NOMO-1 (cell line): ENCODE data around the gene DPM3.

Source experiments
- DNase-seq, 2 experiments: peaks; one replicate each; lab custom pipeline; 2025; ENCODE audit not compliant: unreplicated experiment in 2 of 2; lab: John Stamatoyannopoulos, UW

DPM3 gene

DNA sequence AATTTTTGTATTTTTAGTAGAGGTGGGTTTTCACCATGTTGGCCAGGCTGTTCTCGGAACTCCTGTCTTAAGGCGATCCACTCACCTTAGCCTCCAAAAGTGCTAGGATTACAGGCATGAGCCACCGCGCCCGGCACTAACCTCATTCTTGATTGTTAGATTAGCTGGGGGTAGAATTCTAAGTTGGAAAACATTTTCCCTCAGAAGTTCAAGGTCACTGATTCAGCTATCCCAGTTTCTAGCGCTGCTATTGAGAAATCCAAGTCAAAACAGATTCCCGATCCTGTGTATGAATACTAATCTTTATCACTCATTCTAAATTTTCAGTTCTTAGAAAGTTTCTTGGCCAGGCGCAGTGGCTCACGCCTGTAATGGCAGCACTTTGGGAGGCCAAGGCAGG lies 37.0 kb downstream of the DPM3 start:
- no peak for DNase-seq

GRCh38 chr1:155099331-155099730 lies 41.0 kb downstream of the DPM3 start:
- no peak for DNase-seq

DNA sequence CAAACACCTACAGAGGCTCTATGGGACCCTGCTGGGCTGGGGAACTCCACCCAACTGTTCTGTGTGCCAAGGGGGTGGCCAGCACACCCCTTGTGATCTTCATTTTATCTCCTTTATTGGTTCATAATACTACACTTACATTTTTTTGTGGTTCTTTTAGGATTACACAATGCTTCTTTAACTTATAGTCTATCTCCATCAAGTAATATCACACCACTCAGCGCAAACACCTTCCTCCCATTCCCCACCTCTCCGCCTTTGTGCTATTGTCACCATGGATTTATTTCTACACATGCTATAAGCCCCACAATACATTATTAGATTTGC lies 45.7 kb downstream of the DPM3 start:
- DNase-seq = no peak

- DNase-seq = peak; percentile 27 to 55
These were observed 46.3 kb downstream of the DPM3 start for GRCh38 chr1:155093911-155094621.

DNA sequence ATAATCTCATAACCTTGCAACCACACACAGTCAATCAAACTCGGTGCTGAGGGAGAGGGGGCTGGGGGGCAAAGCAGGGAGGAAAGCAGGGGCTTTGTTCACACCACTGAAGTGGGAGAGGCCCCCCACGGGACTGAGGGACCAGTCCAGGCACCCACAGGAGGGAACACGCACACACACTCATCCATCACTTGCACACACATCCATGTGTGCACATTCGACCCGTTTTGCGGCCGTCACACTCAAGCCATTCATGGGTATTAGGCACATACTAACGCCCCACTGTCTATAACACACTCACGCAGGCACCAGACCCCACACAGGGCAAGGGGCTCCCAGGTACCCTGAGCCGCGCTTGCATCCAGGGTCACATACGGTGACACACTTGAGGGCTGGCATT lies 47.7 kb downstream of the DPM3 start:
- DNase-seq = no peak

- no peak for DNase-seq
These were observed 48.2 kb downstream of the DPM3 start for GRCh38 chr1:155092131-155092530.

DNA sequence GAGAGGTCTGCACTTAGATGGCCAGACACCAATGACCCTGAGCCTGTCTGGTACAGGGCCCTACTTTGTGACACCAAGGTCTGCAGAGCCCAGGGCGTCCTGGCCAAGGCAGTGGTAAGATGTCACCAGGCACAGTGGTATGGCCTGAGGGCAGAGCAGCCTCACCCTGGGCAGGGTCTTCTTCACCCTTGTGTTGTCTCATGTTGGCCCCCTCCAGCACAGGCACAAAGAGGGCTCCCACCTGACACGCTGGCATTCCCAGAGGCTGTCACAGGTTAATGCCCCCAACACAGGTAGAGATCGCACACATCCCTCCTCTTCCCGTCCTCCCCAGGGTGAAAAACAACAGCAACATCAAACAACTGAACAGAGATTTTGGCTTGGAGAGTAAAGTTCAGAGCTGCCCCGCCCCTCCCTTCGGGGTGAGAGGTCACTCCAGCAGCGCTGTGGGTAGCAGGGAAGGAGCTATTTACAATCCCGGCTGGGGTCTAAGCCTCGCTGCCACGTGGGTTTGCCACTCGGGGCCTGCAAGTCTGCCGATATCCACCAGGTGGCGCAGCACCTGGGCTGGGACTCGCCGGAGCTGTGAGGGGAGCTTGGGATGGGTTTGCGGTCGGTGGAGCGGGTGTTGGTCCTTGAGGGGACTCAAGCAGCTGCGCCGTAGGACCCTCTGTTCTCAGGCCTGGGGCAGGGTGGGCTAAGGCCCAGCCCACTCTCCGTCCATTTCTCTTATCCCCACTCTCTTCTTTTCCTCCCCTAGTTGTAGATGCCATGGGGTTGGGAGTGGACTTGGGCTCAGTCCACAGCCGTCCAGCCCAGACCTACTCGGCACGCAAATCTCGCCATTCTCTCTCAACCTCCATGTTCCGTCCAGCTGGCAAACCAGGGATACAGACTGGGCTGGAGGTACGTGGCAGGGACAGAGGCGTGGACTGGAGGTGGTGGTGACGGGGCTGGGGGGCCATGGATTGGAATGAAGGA lies 49.0 kb downstream of the DPM3 start:
- peak; percentile 47 to 53 for DNase-seq
